ENCODE measurements around the gene FBXO45. TPM values are rescaled to one million over a fixed set of nuclear protein-coding genes. Genes with fewer than 3 reads are reported as not detected.

Gene FBXO45
- total RNA-seq, 3 donors from 2014 or later (not counting 1 experiment from before 2014, with no cell fraction given) = 3.2 to 7.9 (median 7.8) TPM

GRCh38 chr3:196553551-196553950, 14.9 kb upstream of the FBXO45 start:
- WGBS (ENCODE audit: insufficient coverage) = 97% methylated on average over 9 of the region's 9 CpGs

DNA sequence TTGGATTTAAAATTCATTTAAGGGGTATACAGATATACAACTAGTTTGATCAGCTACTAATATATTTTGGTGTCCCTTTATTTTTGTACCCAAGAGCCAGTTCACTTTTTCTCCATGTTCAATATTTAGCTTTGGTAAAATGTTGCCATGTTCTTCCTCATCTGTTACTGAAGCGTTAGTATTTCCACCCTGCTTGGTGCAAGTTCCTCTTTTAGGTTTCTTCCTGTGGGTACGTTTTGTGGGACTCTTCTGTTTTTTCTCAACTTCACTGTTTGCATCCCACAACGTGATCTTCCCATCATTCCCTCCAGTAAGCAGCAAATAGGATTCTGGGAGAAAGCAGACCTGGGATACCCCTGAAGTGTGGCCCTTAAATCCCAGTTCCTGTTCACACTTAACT, 14.3 kb upstream of the FBXO45 start:
- H3K4me1 ChIP-seq (ENCODE audit: control insufficient read depth, insufficient read depth, low read length) = no peaks in the 10 kb centered on the region
- no peak overlapping the region for H3K27ac ChIP-seq (ENCODE audit: low read length)
- Mint-ChIP-seq H3K4me3 (no peak overlapping the region), H3K9me3 (no peaks in the 10 kb centered on the region), H3K27ac (no peak overlapping the region), H3K4me1 (peaks cover 6 to 12% of the 10 kb centered on the region in 2 donors), H3K27me3 (ENCODE audit: low read depth in 2 of 2) (no peaks in the 10 kb centered on the region), H3K36me3 (no peaks in the 10 kb centered on the region)
- no peak for ATAC-seq
- H3K36me3 ChIP-seq (ENCODE audit: control insufficient read depth, insufficient read depth, low read length) = peaks cover 9% of the 10 kb centered on the region
- no peak for DNase-seq
- H3K27me3 ChIP-seq (ENCODE audit: control insufficient read depth, insufficient read depth, low read length) = no peaks in the 10 kb centered on the region
- H3K4me3 ChIP-seq (ENCODE audit: low read length) = no peak overlapping the region
- 21% methylated on average over 3 of the region's 3 CpGs for WGBS (ENCODE audit: insufficient coverage)
- intact Hi-C loops (cut with micrococcal nuclease) = no loop called here
- peaks cover 4% of the 10 kb centered on the region for H3K9me3 ChIP-seq (ENCODE audit: control insufficient read depth, insufficient read depth, low read length)
- no peak for TF ChIP-seq CTCF (IDR thresholded peaks at IDR 0.05)

More at GRCh38 chr3:196553551-196553950, 14.9 kb upstream of the FBXO45 start:
- no peak overlapping the region for H3K4me3 Mint-ChIP-seq
- no peak overlapping the region for H3K27ac Mint-ChIP-seq
- H3K4me1 Mint-ChIP-seq = peaks cover 6 to 12% of the 10 kb centered on the region in 2 donors
- no peak for ATAC-seq
- H3K9me3 ChIP-seq (ENCODE audit: control insufficient read depth, insufficient read depth, low read length) = peaks cover 4% of the 10 kb centered on the region
- peaks cover 4% of the 10 kb centered on the region for H3K36me3 ChIP-seq (ENCODE audit: control insufficient read depth, insufficient read depth, low read length)
- H3K27me3 ChIP-seq (ENCODE audit: control insufficient read depth, insufficient read depth, low read length) = no peaks in the 10 kb centered on the region
- no peaks in the 10 kb centered on the region for H3K4me1 ChIP-seq (ENCODE audit: control insufficient read depth, insufficient read depth, low read length)
- no peak for DNase-seq
- no peaks in the 10 kb centered on the region for H3K36me3 Mint-ChIP-seq
- no peak overlapping the region for H3K4me3 ChIP-seq (ENCODE audit: low read length)
- intact Hi-C loops (cut with micrococcal nuclease) = no loop called here
- no peak overlapping the region for H3K27ac ChIP-seq (ENCODE audit: low read length)
- H3K9me3 Mint-ChIP-seq = no peaks in the 10 kb centered on the region
- no peak for TF ChIP-seq CTCF (IDR thresholded peaks at IDR 0.05)
- no peaks in the 10 kb centered on the region for H3K27me3 Mint-ChIP-seq (ENCODE audit: low read depth in 2 of 2)

DNA sequence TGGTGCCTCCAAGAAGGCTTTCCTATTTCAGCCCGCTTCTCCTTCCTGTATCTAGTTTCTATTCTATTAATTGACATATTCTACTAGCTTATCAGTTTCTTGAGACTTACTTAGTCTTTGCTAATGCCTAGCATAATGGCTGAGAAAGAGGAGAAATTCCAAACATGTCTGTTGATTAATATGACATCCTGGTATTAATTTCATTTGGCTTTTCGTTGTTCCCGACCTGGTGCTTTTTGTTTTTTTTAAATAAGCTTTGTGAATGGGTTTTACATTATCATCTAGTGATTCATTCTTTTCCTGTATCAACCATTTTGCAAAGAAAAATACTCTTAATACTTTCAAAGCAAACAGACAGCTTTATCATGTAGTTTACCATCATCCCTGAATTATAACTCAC, 13.2 kb upstream of the FBXO45 start:
- Histone ChIP-seq H3K4me3 (ENCODE audit: low read length) (no peak overlapping the region), H3K4me1 (ENCODE audit: control insufficient read depth, insufficient read depth, low read length) (no peaks in the 10 kb centered on the region), H3K27me3 (ENCODE audit: control insufficient read depth, insufficient read depth, low read length) (no peaks in the 10 kb centered on the region), H3K9me3 (ENCODE audit: control insufficient read depth, insufficient read depth, low read length) (no peaks in the 10 kb centered on the region), H3K36me3 (ENCODE audit: control insufficient read depth, insufficient read depth, low read length) (peaks cover 9% of the 10 kb centered on the region), H3K27ac (ENCODE audit: low read length) (no peak overlapping the region)
- TF ChIP-seq CTCF (IDR thresholded peaks at IDR 0.05) = no peak
- ATAC-seq (no peak), DNase-seq (no peak)
- peaks cover 6 to 12% of the 10 kb centered on the region in 2 donors for H3K4me1 Mint-ChIP-seq
- intact Hi-C loops (cut with micrococcal nuclease) = no loop called here
- H3K27me3 Mint-ChIP-seq (ENCODE audit: low read depth in 2 of 2) = no peaks in the 10 kb centered on the region
- H3K36me3 Mint-ChIP-seq = no peaks in the 10 kb centered on the region
- H3K4me3 Mint-ChIP-seq = no peak overlapping the region
- H3K27ac Mint-ChIP-seq = no peak overlapping the region
- WGBS (ENCODE audit: insufficient coverage) = 93% methylated on average over 2 of the region's 3 CpGs
- no peaks in the 10 kb centered on the region for H3K9me3 Mint-ChIP-seq

DNA sequence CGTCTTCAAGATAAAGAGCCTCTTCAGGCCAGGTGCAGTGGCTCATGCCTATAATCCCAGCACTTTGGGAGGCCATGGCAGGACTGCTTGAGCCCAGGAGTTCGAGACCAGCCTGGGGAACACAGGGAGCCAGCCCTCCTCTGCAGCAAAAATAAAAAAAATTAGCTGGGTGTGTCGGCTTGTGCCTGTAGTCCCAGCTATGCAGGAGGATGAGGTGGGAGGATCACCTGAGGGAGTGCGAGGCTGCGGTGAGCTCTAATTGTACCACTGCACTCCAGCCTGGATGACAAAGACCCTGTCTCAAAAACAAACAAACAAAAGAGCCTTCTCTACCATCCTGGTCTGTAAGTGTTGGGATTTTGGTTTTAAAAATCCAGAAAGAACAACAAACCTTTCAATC, 11.2 kb upstream of the FBXO45 start:
- Histone ChIP-seq H3K27me3 (ENCODE audit: control insufficient read depth, insufficient read depth, low read length) (no peaks in the 10 kb centered on the region), H3K4me1 (ENCODE audit: control insufficient read depth, insufficient read depth, low read length) (no peaks in the 10 kb centered on the region), H3K9me3 (ENCODE audit: control insufficient read depth, insufficient read depth, low read length) (no peaks in the 10 kb centered on the region), H3K4me3 (ENCODE audit: low read length) (no peak overlapping the region), H3K27ac (ENCODE audit: low read length) (no peak overlapping the region), H3K36me3 (ENCODE audit: control insufficient read depth, insufficient read depth, low read length) (peaks cover 18% of the 10 kb centered on the region)
- TF ChIP-seq CTCF (IDR thresholded peaks at IDR 0.05) = no peak
- H3K9me3 Mint-ChIP-seq = no peaks in the 10 kb centered on the region
- no peaks in the 10 kb centered on the region for H3K27me3 Mint-ChIP-seq (ENCODE audit: low read depth in 2 of 2)
- no peaks in the 10 kb centered on the region for H3K36me3 Mint-ChIP-seq
- H3K4me3 Mint-ChIP-seq = no peak overlapping the region
- H3K4me1 Mint-ChIP-seq = peaks cover 6 to 12% of the 10 kb centered on the region in 2 donors
- intact Hi-C loops (cut with micrococcal nuclease) = no loop called here
- no peak for DNase-seq
- ATAC-seq = no peak
- 93% methylated on average over 5 of the region's 5 CpGs for WGBS (ENCODE audit: insufficient coverage)
- H3K27ac Mint-ChIP-seq = no peak overlapping the region

Measured in natural killer cell (primary cell).